Suprapubic skin (tissue), 4 donors: Measurements from ENCODE around the gene STAT1. TPM values are rescaled to one million over a fixed set of nuclear protein-coding genes. Genes with fewer than 3 reads are reported as not detected.

ENCODE experiments used
- DNase-seq, 2 donors: peaks; one replicate each; pipeline ENCODE4 v3.0.0-alpha.2; 2019; ENCODE audit warnings: low spot score in 2 of 2
- H3K27ac ChIP-seq: fragments of 200-600 bp; sonication (generic); one replicate; pipeline ENCODE4 v1.5.1; 2019
- H3K27me3 ChIP-seq: fragments of 200-600 bp; sonication (generic); one replicate; pipeline ENCODE4 v1.5.1; 2019
- H3K36me3 ChIP-seq: fragments of 200-600 bp; sonication (generic); one replicate; pipeline ENCODE4 v1.5.1; 2019
- H3K4me1 ChIP-seq: fragments of 200-600 bp; sonication (generic); one replicate; pipeline ENCODE4 v1.5.1; 2019
- H3K4me3 ChIP-seq: fragments of 200-600 bp; sonication (generic); one replicate; pipeline ENCODE4 v1.5.1; 2019; ENCODE audit warnings: mild to moderate bottlenecking
- H3K9me3 ChIP-seq: fragments of 200-600 bp; sonication (generic); one replicate; pipeline ENCODE4 v1.5.1; 2019
- CTCF ChIP-seq, 2 donors: fragments of 200-600 bp in 1 of 2; fragments of 450-650 bp in 1 of 2; sonication (generic) in 1 of 2; IDR thresholded peaks; one replicate each; pipeline ENCODE4 v1.5.1; 2016 to 2019; ENCODE audit warnings: antibody characterized with exemption in 2 of 2, mild to moderate bottlenecking in 1 of 2, moderate library complexity in 1 of 2
- EP300 ChIP-seq: sonication (generic); formaldehyde crosslinking; IDR thresholded peaks from one replicate; pipeline ENCODE4 v1.6.1; 2017; ENCODE audit warnings: antibody characterized with exemption
- POLR2A ChIP-seq, 2 donors: fragments of 450-650 bp; IDR thresholded peaks; one replicate each; pipeline ENCODE4 v1.6.1; 2017; ENCODE audit warnings: antibody characterized with exemption in 2 of 2, mild to moderate bottlenecking in 2 of 2, moderate library complexity in 2 of 2
- POLR2AphosphoS5 ChIP-seq, 3 donors: sonication (generic); formaldehyde crosslinking; IDR thresholded peaks; one replicate each; pipeline ENCODE4 v1.6.1; 2017; ENCODE audit warnings: antibody characterized with exemption in 3 of 3
- WGBS: methylation state at CpG from one replicate; pipeline ENCODE4 v1.1.5; 2018; 5-methylcytosine and 5-hydroxymethylcytosine counted together
- total RNA-seq, 4 donors: library from RNA; depleted of rRNA; stranded (reverse); fragments of >200 nt; gene quantifications; one replicate each; pipeline ENCODE4 v1.1.0, GENCODE V29; 2016

The STAT1 gene
- total RNA-seq, 4 donors from 2014 or later = 33.5 to 60.7 (median 37.6) TPM

DNA sequence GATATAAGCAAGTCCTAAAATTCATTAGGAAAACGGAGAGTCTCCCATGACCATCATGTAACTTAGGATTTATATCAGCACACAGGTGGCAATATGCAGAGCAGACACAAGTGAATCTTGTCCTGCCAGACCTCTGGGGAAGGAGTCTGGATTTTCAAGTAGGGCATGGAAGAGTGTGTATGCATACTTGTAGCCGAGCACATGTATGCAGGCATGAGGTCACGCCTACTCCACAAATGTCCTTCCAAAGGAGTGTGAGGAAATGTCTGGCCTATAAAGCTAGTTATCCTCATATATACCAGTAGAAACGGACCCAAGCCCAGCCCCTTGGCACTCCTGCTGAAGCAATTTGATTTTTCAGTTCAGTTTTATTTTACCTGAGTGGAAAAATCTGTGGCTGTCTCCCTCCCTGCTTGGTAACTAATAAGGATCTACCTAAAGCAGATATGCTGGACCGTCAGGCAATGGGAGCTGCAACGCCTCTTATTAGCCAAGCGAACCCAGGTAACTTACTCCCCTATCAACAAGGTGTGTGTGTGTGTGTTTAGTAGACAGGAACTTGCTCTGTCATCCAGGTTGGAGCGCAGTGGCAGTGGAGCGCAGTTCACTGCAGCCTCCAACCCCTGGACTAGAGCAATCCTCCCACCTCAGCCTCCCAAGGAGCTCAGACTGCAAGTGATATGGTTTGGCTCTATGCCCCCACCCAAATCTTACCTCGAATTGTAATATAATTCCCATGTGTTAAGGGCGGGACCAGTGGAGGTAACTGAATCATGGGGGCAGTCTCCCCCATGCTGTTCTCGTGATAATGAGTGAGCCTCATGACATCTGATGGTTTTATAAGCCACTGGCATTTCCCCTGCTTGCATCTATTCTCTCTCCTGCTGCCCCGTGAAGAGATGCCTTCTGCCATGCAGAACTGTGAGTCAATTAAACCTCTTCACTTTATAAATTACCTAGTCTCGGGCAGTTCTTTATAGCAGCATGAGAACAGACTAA lies 2.8 kb downstream of the STAT1 start:
- Histone ChIP-seq H3K4me1 (peaks cover 35% of the 10 kb centered on the region), H3K4me3 (no peak overlapping the region), H3K27ac (no peak overlapping the region), H3K9me3 (no peaks in the 10 kb centered on the region), H3K36me3 (peaks cover 19% of the 10 kb centered on the region), H3K27me3 (no peaks in the 10 kb centered on the region)
- TF ChIP-seq EP300 = no peak
- no peak for TF ChIP-seq POLR2AphosphoS5 (IDR thresholded peaks at IDR 0.05)
- TF ChIP-seq CTCF (IDR thresholded peaks at IDR 0.05) = no peak
- no peak for TF ChIP-seq POLR2A (IDR thresholded peaks at IDR 0.05)
- no peak for DNase-seq
- 75% methylated on average over 14 of the region's 14 CpGs for WGBS

GRCh38 chr2:191009541-191010374 lies 4.2 kb downstream of the STAT1 start:
- H3K4me1 ChIP-seq = peaks cover 33% of the 10 kb centered on the region

GRCh38 chr2:191008286-191008685 lies 5.7 kb downstream of the STAT1 start:
- H3K27ac ChIP-seq = no peak overlapping the region
- no peak overlapping the region for H3K4me3 ChIP-seq
- no peak for TF ChIP-seq EP300
- TF ChIP-seq CTCF (IDR thresholded peaks at IDR 0.05) = no peak
- no peak for TF ChIP-seq POLR2A (IDR thresholded peaks at IDR 0.05)
- TF ChIP-seq POLR2AphosphoS5 (IDR thresholded peaks at IDR 0.05) = no peak
- H3K4me1 ChIP-seq = peaks cover 27% of the 10 kb centered on the region
- DNase-seq = no peak
- no peaks in the 10 kb centered on the region for H3K9me3 ChIP-seq
- peaks cover 46% of the 10 kb centered on the region for H3K36me3 ChIP-seq
- no peaks in the 10 kb centered on the region for H3K27me3 ChIP-seq

More at GRCh38 chr2:191009541-191010374, 4.2 kb downstream of the STAT1 start:
- Histone ChIP-seq H3K9me3 (no peaks in the 10 kb centered on the region), H3K4me3 (no peak overlapping the region), H3K36me3 (peaks cover 33% of the 10 kb centered on the region), H3K27ac (no peak overlapping the region), H3K27me3 (no peaks in the 10 kb centered on the region)
- WGBS = 88% methylated on average over 4 of the region's 4 CpGs
- DNase-seq = no peak
- TF ChIP-seq CTCF (IDR thresholded peaks at IDR 0.05) (no peak), POLR2A (IDR thresholded peaks at IDR 0.05) (no peak)

GRCh38 chr2:191006997-191007783 lies 6.8 kb downstream of the STAT1 start:
- no peak for DNase-seq
- TF ChIP-seq CTCF (IDR thresholded peaks at IDR 0.05) = no peak
- TF ChIP-seq EP300 = no peak
- no peak for TF ChIP-seq POLR2A (IDR thresholded peaks at IDR 0.05)
- no peak for TF ChIP-seq POLR2AphosphoS5 (IDR thresholded peaks at IDR 0.05)
- H3K4me3 ChIP-seq = no peak overlapping the region
- no peaks in the 10 kb centered on the region for H3K27me3 ChIP-seq
- no peaks in the 10 kb centered on the region for H3K9me3 ChIP-seq
- H3K4me1 ChIP-seq = peaks cover 16% of the 10 kb centered on the region
- peaks cover 56% of the 10 kb centered on the region for H3K36me3 ChIP-seq
- WGBS = 75% methylated on average over 4 of the region's 4 CpGs
- no peak overlapping the region for H3K27ac ChIP-seq
